HepG2 (cell line): ENCODE data around the gene APC2. TPM values are rescaled to one million over a fixed set of nuclear protein-coding genes. Genes with fewer than 3 reads are reported as not detected.

Source experiments
- AGO1 ChIP-seq: fragments of 200-400 bp; formaldehyde crosslinking; IDR thresholded peaks from 2 replicates; pipeline ENCODE4 v1.6.1; 2017; ENCODE audit warnings: mild to moderate bottlenecking, low read depth, low read length, moderate library complexity; ENCODE audit not compliant: poor library complexity, severe bottlenecking
- HMG20B ChIP-seq: conservative IDR thresholded peaks from 2 replicates; pipeline ENCODE4 v1.6.1; 2016; ENCODE audit warnings: missing genetic modification reagents, missing compliant biosample characterization
- HNF4A ChIP-seq: sonication (generic); formaldehyde crosslinking; IDR thresholded peaks from 2 replicates; pipeline ENCODE4 v1.4.0; 2020; ENCODE audit warnings: missing genetic modification reagents
- KLF9 ChIP-seq: IDR thresholded peaks from 2 replicates; pipeline ENCODE4 v1.6.1; 2016; ENCODE audit warnings: low read depth
- MAFK ChIP-seq, 2 experiments: IDR thresholded peaks in 1 of 2; conservative IDR thresholded peaks in 1 of 2; 2 replicates each; pipeline ENCODE4 v1.6.1; 2011; ENCODE audit warnings: improper control_type of control experiment in 2 of 2, low read length in 2 of 2
- PCBP2 ChIP-seq: fragments of 200-400 bp; formaldehyde crosslinking; optimal IDR thresholded peaks from 2 replicates; pipeline ENCODE3; 2018; ENCODE audit warnings: low read length, low read depth; ENCODE audit not compliant: poor library complexity, severe bottlenecking
- POLR2A ChIP-seq, 2 experiments: IDR thresholded peaks; 2 replicates each; pipeline ENCODE4 v1.6.1; 2011; ENCODE audit warnings: low read depth in 2 of 2, low read length in 2 of 2, mild to moderate bottlenecking in 1 of 2, moderate library complexity in 1 of 2; ENCODE audit not compliant: insufficient read depth in 1 of 2
- RFXANK ChIP-seq: IDR thresholded peaks from 2 replicates; pipeline ENCODE4 v1.6.1; 2016
- SRF ChIP-seq: IDR thresholded peaks from 2 replicates; pipeline ENCODE4 v1.6.1; 2011; ENCODE audit warnings: mild to moderate bottlenecking, low read depth, low read length, moderate library complexity
- YEATS2 ChIP-seq: sonication (generic); formaldehyde crosslinking; IDR thresholded peaks from 2 replicates; pipeline ENCODE4 v1.4.0; 2020; ENCODE audit warnings: missing genetic modification reagents, borderline replicate concordance
- ZNF12 ChIP-seq: sonication (generic); formaldehyde crosslinking; IDR thresholded peaks from 2 replicates; pipeline ENCODE4 v1.5.0; 2020; ENCODE audit warnings: missing genetic modification reagents
- ZNF235 ChIP-seq: sonication (generic); formaldehyde crosslinking; IDR thresholded peaks from 2 replicates; pipeline ENCODE4 v1.8.1; 2023; ENCODE audit warnings: mild to moderate bottlenecking, missing genetic modification reagents, borderline replicate concordance
- ZNF274 ChIP-seq: sonication (generic); formaldehyde crosslinking; IDR thresholded peaks from 2 replicates; pipeline ENCODE4 v1.5.1; 2020; ENCODE audit warnings: mild to moderate bottlenecking, missing genetic modification reagents
- ZNF33A ChIP-seq: sonication (generic); formaldehyde crosslinking; IDR thresholded peaks from 2 replicates; pipeline ENCODE4 v1.5.1; 2020; ENCODE audit warnings: missing genetic modification reagents, mild to moderate bottlenecking, moderate library complexity, borderline replicate concordance
- polyA plus RNA-seq, 8 experiments: library from polyadenylated mRNA; depleted of rRNA in 3 of 8; stranded (reverse) in 7 of 8; unstranded in 1 of 8; fragments of >200 nt; fragmentation: Illumina TruSeq in 4 of 8; extraction: Trizol in 4 of 8; gene quantifications; 2 replicates each; pipeline versions ENCODE4 v1.2.1 to v1.2.3, GENCODE V29; 2011 to 2016; ENCODE audit warnings: low read depth in 4 of 8, missing spikeins in 1 of 8, mixed read lengths in 1 of 8; ENCODE audit not compliant: insufficient read depth in 1 of 8
- total RNA-seq, 5 experiments: library from RNA; depleted of rRNA; stranded (reverse); fragments of >200 nt; fragmentation: Illumina TruSeq; extraction: Trizol; gene quantifications; 2 replicates each; pipeline ENCODE4 v1.2.3, GENCODE V29; 2016; ENCODE audit warnings: low read depth in 1 of 5
- TF ChIP-seq, protein P1 (sequence below): sonication (generic); formaldehyde crosslinking; IDR thresholded peaks from 2 replicates; pipeline ENCODE4 v1.4.0; 2020; ENCODE audit warnings: missing genetic modification reagents, borderline replicate concordance
- TF ChIP-seq, protein P2 (sequence below): sonication (generic); formaldehyde crosslinking; IDR thresholded peaks from 2 replicates; pipeline ENCODE4 v1.5.1; 2020; ENCODE audit warnings: mild to moderate bottlenecking, missing genetic modification reagents, moderate library complexity
- TF ChIP-seq, protein P3 (sequence below): sonication (generic); formaldehyde crosslinking; IDR thresholded peaks from 2 replicates; pipeline ENCODE4 v1.4.0; 2020; ENCODE audit warnings: missing genetic modification reagents, borderline replicate concordance
- TF ChIP-seq, protein P4 (sequence below): sonication (generic); formaldehyde crosslinking; IDR thresholded peaks from 2 replicates; pipeline ENCODE4 v1.4.0; 2020; ENCODE audit warnings: missing genetic modification reagents
- TF ChIP-seq, protein P5 (sequence below): IDR thresholded peaks from 2 replicates; pipeline ENCODE4 v1.6.1; 2016

Gene APC2
- total and polyA plus RNA-seq, 2 of the 13 experiments (the other 11 are each of a cell fraction or from before 2014, with no cell fraction given) = 0.08 to 0.22 TPM

DNA sequence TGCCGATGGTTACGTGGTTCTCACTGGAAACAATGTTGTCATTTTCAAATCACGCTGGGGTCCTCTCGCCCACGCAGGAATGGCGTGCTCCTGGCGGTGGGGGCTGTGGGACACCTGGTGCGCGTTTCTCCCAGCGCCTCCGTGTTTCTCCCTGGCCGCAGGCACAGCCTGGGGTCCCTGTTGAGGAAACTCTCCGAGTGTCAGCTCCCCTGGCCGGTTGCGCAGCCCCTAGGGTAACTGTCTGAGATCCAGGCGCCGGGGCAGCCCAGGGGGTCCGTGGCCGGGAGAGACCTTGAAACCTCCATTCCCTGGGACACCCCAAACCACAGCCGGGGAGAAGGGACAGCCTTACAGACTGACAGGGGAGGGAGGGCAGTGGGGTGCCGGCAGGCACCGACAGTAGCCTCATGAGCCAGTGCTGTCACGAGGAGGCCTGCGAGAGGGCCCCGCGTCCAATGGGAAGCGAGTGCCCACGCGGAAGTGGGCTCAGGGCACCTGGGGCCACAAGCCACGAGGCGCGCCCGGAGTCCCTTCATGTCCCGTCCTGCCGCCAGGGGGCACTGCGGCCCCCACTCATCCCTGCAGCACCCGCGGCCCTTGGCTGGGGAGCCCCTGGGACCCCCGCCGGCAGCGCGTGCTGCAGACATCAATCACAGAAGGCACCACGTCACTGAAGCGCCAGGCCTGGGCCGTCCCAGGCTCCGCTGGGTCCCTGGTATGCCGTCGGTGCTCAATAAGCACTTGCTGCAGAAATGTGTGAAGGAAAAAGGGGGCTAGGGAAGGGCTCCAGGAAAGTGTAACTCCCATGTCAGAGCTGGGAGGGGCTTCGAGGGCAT, 53.4 kb downstream of the APC2 start (continued):
- TF ChIP-seq, protein P1, sequence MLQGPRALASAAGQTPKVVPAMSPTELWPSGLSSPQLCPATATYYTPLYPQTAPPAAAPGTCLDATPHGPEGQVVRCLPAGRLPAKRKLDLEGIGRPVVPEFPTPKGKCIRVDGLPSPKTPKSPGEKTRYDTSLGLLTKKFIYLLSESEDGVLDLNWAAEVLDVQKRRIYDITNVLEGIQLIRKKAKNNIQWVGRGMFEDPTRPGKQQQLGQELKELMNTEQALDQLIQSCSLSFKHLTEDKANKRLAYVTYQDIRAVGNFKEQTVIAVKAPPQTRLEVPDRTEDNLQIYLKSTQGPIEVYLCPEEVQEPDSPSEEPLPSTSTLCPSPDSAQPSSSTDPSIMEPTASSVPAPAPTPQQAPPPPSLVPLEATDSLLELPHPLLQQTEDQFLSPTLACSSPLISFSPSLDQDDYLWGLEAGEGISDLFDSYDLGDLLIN (CRISPR knock-in tag) = no peak
- TF ChIP-seq POLR2A (IDR thresholded peaks at IDR 0.05; ENCODE audit: insufficient read depth in 1 of 2, low read depth in 2 of 2, low read length in 2 of 2) = no peak
- TF ChIP-seq HNF4A = no peak
- TF ChIP-seq KLF9 (CRISPR knock-in tag) = no peak
- TF ChIP-seq MAFK (conservative IDR thresholded peaks at IDR 0.05 in 1 of 2, IDR thresholded peaks at IDR 0.05 in 1 of 2; ENCODE audit: low read length in 2 of 2) = no peak
- TF ChIP-seq ZNF274 (CRISPR knock-in tag) = 0 out of 2 replicates have a peak, but pooled peaks have one; percentile 21
- TF ChIP-seq PCBP2 = no peak
- peak; percentile 73 for TF ChIP-seq AGO1
- TF ChIP-seq RFXANK = no peak
- TF ChIP-seq, protein P2, sequence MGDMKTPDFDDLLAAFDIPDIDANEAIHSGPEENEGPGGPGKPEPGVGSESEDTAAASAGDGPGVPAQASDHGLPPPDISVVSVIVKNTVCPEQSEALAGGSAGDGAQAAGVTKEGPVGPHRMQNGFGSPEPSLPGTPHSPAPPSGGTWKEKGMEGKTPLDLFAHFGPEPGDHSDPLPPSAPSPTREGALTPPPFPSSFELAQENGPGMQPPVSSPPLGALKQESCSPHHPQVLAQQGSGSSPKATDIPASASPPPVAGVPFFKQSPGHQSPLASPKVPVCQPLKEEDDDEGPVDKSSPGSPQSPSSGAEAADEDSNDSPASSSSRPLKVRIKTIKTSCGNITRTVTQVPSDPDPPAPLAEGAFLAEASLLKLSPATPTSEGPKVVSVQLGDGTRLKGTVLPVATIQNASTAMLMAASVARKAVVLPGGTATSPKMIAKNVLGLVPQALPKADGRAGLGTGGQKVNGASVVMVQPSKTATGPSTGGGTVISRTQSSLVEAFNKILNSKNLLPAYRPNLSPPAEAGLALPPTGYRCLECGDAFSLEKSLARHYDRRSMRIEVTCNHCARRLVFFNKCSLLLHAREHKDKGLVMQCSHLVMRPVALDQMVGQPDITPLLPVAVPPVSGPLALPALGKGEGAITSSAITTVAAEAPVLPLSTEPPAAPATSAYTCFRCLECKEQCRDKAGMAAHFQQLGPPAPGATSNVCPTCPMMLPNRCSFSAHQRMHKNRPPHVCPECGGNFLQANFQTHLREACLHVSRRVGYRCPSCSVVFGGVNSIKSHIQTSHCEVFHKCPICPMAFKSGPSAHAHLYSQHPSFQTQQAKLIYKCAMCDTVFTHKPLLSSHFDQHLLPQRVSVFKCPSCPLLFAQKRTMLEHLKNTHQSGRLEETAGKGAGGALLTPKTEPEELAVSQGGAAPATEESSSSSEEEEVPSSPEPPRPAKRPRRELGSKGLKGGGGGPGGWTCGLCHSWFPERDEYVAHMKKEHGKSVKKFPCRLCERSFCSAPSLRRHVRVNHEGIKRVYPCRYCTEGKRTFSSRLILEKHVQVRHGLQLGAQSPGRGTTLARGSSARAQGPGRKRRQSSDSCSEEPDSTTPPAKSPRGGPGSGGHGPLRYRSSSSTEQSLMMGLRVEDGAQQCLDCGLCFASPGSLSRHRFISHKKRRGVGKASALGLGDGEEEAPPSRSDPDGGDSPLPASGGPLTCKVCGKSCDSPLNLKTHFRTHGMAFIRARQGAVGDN = peak; percentile 86
- no peak for TF ChIP-seq HMG20B
- TF ChIP-seq, protein P3, sequence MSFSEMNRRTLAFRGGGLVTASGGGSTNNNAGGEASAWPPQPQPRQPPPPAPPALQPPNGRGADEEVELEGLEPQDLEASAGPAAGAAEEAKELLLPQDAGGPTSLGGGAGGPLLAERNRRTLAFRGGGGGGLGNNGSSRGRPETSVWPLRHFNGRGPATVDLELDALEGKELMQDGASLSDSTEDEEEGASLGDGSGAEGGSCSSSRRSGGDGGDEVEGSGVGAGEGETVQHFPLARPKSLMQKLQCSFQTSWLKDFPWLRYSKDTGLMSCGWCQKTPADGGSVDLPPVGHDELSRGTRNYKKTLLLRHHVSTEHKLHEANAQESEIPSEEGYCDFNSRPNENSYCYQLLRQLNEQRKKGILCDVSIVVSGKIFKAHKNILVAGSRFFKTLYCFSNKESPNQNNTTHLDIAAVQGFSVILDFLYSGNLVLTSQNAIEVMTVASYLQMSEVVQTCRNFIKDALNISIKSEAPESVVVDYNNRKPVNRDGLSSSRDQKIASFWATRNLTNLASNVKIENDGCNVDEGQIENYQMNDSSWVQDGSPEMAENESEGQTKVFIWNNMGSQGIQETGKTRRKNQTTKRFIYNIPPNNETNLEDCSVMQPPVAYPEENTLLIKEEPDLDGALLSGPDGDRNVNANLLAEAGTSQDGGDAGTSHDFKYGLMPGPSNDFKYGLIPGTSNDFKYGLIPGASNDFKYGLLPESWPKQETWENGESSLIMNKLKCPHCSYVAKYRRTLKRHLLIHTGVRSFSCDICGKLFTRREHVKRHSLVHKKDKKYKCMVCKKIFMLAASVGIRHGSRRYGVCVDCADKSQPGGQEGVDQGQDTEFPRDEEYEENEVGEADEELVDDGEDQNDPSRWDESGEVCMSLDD (CRISPR knock-in tag) = 0 out of 2 replicates have a peak, but pooled peaks have one; percentile 21
- TF ChIP-seq, protein P4, sequence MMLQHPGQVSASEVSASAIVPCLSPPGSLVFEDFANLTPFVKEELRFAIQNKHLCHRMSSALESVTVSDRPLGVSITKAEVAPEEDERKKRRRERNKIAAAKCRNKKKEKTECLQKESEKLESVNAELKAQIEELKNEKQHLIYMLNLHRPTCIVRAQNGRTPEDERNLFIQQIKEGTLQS (CRISPR knock-in tag) = no peak
- no peak for TF ChIP-seq ZNF12 (CRISPR knock-in tag)
- TF ChIP-seq YEATS2 (CRISPR knock-in tag) = peak; percentile 32; the same call in 1 of the 2 replicates
- TF ChIP-seq ZNF33A (CRISPR knock-in tag) = no peak
- no peak for TF ChIP-seq ZNF235 (CRISPR knock-in tag)
- TF ChIP-seq, protein P5, sequence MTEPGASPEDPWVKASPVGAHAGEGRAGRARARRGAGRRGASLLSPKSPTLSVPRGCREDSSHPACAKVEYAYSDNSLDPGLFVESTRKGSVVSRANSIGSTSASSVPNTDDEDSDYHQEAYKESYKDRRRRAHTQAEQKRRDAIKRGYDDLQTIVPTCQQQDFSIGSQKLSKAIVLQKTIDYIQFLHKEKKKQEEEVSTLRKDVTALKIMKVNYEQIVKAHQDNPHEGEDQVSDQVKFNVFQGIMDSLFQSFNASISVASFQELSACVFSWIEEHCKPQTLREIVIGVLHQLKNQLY (CRISPR knock-in tag) = no peak
- TF ChIP-seq SRF = no peak
